Measurements from ENCODE around the gene PCNT. TPM values are rescaled to one million over a fixed set of nuclear protein-coding genes. Genes with fewer than 3 reads are reported as not detected.

The PCNT gene
- total RNA-seq, 2 experiments from 2014 or later = 54.4 to 55.5 TPM

DNA sequence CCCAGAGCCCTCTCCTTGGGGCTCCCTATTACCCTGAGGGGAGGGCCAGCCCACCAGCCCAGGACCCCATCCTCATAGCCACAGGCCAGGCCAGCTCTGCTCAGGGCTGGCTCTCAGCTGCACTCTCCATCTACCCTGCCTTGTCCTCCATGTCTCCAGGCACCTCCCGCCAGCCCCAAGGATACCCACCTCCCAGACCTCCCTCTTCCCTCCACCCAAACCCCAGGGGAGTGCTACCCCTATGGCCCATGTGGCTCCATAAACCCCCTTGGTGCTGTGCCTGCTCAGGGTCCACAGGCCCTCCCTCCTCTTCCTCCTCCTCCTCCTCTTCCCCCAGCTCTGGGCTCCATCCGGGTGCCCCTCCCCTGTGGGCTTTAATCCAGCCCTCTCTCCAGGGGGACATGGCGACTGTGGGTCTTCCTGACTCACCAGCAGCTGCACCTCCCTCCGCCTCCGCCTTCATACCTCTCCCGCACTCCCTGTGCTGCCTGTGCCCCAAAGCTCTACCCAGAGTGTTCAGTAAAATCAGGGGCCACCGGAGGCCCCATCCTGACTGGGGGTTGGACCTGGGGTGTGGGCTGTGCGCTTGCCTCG lies 28.7 kb upstream of the PCNT start:
- ChIA-PET CTCF (no interaction called here), POLR2A (no interaction called here)
- intact Hi-C loops (cut with DNase I, micrococcal nuclease) = no loop called here
- Histone ChIP-seq H3K27me3 (ENCODE audit: control insufficient read depth in 1 of 2, insufficient read depth in 2 of 2, low read length in 2 of 2) (peaks cover 0 to 6% of the 10 kb centered on the region in 2 experiments), H3K36me3 (ENCODE audit: insufficient read depth, low read length) (peaks cover 6% of the 10 kb centered on the region), H3K4me3 (ENCODE audit: low read length) (no peak overlapping the region), H3K4me1 (ENCODE audit: insufficient read depth, low read length) (peaks cover 28% of the 10 kb centered on the region), H3K27ac (ENCODE audit: low read depth in 1 of 2, low read length in 2 of 2) (no peak overlapping the region), H3K9me3 (ENCODE audit: control insufficient read depth in 1 of 2, insufficient read depth in 1 of 2, low read length in 2 of 2) (peaks cover 0 to 9% of the 10 kb centered on the region in 2 experiments)
- no peak for ATAC-seq (ENCODE audit: poor library complexity)
- peaks cover 19% of the 10 kb centered on the region for H3K36me3 Mint-ChIP-seq (ENCODE audit: low read depth)
- H3K4me1 Mint-ChIP-seq (ENCODE audit: low read depth) = peaks cover 5% of the 10 kb centered on the region
- TF ChIP-seq, protein P1, sequence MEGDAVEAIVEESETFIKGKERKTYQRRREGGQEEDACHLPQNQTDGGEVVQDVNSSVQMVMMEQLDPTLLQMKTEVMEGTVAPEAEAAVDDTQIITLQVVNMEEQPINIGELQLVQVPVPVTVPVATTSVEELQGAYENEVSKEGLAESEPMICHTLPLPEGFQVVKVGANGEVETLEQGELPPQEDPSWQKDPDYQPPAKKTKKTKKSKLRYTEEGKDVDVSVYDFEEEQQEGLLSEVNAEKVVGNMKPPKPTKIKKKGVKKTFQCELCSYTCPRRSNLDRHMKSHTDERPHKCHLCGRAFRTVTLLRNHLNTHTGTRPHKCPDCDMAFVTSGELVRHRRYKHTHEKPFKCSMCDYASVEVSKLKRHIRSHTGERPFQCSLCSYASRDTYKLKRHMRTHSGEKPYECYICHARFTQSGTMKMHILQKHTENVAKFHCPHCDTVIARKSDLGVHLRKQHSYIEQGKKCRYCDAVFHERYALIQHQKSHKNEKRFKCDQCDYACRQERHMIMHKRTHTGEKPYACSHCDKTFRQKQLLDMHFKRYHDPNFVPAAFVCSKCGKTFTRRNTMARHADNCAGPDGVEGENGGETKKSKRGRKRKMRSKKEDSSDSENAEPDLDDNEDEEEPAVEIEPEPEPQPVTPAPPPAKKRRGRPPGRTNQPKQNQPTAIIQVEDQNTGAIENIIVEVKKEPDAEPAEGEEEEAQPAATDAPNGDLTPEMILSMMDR (IDR thresholded peaks at IDR 0.05) = no peak
- DNase-seq = no peak
- no peak overlapping the region for H3K4me3 Mint-ChIP-seq
- H3K27me3 Mint-ChIP-seq = peaks cover 4% of the 10 kb centered on the region
- H3K27ac Mint-ChIP-seq = no peak overlapping the region
- H3K9me3 Mint-ChIP-seq = no peaks in the 10 kb centered on the region

DNA sequence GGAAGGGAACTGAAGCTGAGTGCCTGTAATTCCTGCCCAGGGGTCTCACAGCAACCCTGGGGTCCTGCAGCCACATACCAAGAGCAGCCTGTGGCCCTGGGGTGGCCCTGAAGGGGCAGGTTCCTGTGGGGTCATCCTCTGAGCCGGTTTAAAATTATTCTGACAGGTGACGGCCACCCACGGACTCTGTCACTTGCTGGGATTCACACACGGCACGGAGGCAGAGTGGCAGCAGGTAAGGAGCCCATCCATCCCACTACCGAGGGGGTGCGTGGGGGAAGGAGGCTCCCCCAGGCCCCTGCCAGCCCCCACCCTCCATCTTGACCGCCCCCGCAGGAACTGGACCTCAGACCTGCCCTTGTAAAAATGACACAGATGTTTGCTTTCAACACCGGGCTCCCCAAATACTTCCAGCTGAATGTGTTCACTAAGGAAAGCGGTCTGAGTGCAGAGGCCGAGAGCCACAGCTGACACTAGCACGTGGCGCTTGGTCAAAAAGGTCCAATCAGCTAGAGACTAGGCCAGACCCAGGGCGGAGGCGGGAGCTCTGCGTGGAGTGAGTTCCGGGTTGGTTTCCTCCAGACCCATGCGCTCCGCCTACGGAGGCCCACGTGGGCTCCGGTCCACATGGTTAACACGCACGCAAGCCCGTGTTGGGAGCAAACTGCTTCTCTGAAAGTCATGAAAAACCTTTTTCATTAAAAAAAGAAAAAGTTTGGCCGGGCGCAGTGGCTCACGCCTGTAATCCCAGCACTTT lies 27.8 kb upstream of the PCNT start:
- ATAC-seq (ENCODE audit: poor library complexity) = peak; percentile 65
- POLR2A ChIA-PET = no interaction called here

DNA sequence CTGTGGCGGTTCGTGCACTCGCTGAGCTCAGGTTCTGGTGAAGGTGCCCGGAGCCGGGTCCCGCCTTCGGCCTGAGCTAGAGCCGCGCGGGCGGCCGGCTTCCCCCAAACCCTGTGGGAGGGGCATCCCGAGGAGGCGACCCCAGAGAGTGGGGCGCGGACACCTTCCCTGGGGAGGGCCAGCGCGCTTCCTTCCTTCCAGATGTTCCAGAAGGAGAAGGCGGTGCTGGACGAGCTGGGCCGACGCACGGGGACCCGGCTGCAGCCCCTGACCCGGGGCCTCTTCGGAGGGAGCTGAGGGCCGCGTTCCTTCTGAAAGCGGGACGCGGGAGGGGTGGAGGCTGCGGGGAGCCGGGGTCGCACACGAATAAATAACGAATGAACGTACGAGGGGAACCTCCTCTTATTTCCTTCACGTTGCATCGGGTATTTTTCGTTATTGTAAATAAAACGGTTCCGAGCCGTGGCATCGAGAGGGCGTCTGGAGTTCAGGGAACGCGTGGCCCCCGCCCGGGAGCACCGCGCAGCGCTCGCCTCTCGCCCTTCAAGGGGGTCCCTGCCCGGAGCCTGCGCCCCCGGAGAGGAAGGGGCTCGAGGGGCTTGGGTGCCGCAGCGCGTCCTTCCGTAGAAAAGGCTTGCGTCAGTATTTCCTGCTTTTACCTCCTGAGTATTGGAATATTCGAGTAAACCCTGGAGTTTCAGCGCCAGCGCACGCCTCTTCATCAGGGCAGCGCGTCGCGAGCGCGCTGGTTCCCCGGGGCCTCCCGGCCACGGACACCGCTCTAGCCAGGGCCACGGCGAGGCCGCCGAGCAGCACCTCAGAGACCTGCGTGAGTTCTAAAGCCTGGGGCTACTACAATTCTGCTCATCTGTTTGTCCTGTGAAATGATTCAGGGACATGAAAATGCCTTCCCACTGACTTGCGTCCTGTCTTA lies 26.4 kb upstream of the PCNT start:
- no peaks in the 10 kb centered on the region for H3K9me3 Mint-ChIP-seq
- Histone ChIP-seq H3K4me1 (ENCODE audit: insufficient read depth, low read length) (peaks cover 28% of the 10 kb centered on the region), H3K36me3 (ENCODE audit: insufficient read depth, low read length) (no peaks in the 10 kb centered on the region), H3K27ac (ENCODE audit: low read depth in 1 of 2, low read length in 2 of 2) (no peak overlapping the region), H3K9me3 (ENCODE audit: control insufficient read depth in 1 of 2, insufficient read depth in 1 of 2, low read length in 2 of 2) (peaks cover 0 to 5% of the 10 kb centered on the region in 2 experiments), H3K27me3 (ENCODE audit: control insufficient read depth in 1 of 2, insufficient read depth in 2 of 2, low read length in 2 of 2) (peaks cover 0 to 6% of the 10 kb centered on the region in 2 experiments), H3K4me3 (ENCODE audit: low read length) (peak overlapping the region; percentile 57)
- DNase-seq = peak in 2 of 14 experiments; percentile 16 to 21
- intact Hi-C loops (cut with DNase I, micrococcal nuclease) = no loop called here
- TF ChIP-seq, protein P1 (IDR thresholded peaks at IDR 0.05) = no peak
- peak overlapping the region; percentile 65 for H3K4me3 Mint-ChIP-seq
- H3K36me3 Mint-ChIP-seq (ENCODE audit: low read depth) = peaks cover 13% of the 10 kb centered on the region
- POLR2A ChIA-PET = no interaction called here
- CTCF ChIA-PET = no interaction called here
- peaks cover 4% of the 10 kb centered on the region for H3K27me3 Mint-ChIP-seq
- ATAC-seq (ENCODE audit: poor library complexity) = no peak
- peaks cover 5% of the 10 kb centered on the region for H3K4me1 Mint-ChIP-seq (ENCODE audit: low read depth)
- H3K27ac Mint-ChIP-seq = no peak overlapping the region

More for the DNA sequence above, 27.8 kb upstream of the PCNT start:
- H3K36me3 ChIP-seq (ENCODE audit: insufficient read depth, low read length) = peaks cover 6% of the 10 kb centered on the region
- H3K9me3 Mint-ChIP-seq = no peaks in the 10 kb centered on the region
- H3K27me3 Mint-ChIP-seq = peaks cover 4% of the 10 kb centered on the region
- H3K4me1 Mint-ChIP-seq (ENCODE audit: low read depth) = peaks cover 5% of the 10 kb centered on the region
- intact Hi-C loops (cut with DNase I, micrococcal nuclease) = no loop called here
- TF ChIP-seq, protein P1 (IDR thresholded peaks at IDR 0.05) = no peak
- peak; percentile 6 to 79 (median 36) for DNase-seq
- H3K4me3 ChIP-seq (ENCODE audit: low read length) = peak overlapping the region; percentile 12
- H3K4me1 ChIP-seq (ENCODE audit: insufficient read depth, low read length) = peaks cover 28% of the 10 kb centered on the region
- H3K27ac ChIP-seq (ENCODE audit: low read depth in 1 of 2, low read length in 2 of 2) = peak overlapping the region in 1 of 2 donors; percentile 24
- H3K9me3 ChIP-seq (ENCODE audit: control insufficient read depth in 1 of 2, insufficient read depth in 1 of 2, low read length in 2 of 2) = peaks cover 0 to 9% of the 10 kb centered on the region in 2 experiments
- no peak overlapping the region for H3K27ac Mint-ChIP-seq
- CTCF ChIA-PET = no interaction called here
- peaks cover 23% of the 10 kb centered on the region for H3K36me3 Mint-ChIP-seq (ENCODE audit: low read depth)
- H3K4me3 Mint-ChIP-seq = peak overlapping the region; percentile 51
- peaks cover 0 to 6% of the 10 kb centered on the region in 2 experiments for H3K27me3 ChIP-seq (ENCODE audit: control insufficient read depth in 1 of 2, insufficient read depth in 2 of 2, low read length in 2 of 2)
